OCI-LY1 (cell line): ENCODE data around the gene SP8.

Experiments used
- H2AFZ ChIP-seq: fragments of 200-600 bp; sonication (generic), shearing (Covaris generic); 2 replicates; pipeline ENCODE4 v1.6.0; 2014; ENCODE audit warnings: antibody characterized with exemption, mild to moderate bottlenecking, low read length
- H3F3A ChIP-seq: fragments of 200-600 bp; sonication (generic), shearing (Covaris generic); 2 replicates; pipeline ENCODE4 v1.6.0; 2014; ENCODE audit warnings: mild to moderate bottlenecking, antibody characterized with exemption, low read length, moderate library complexity; ENCODE audit not compliant: insufficient read depth
- H3K27ac ChIP-seq: fragments of 200-600 bp; sonication (generic); 2 replicates; pipeline ENCODE4 v1.5.1; 2014; ENCODE audit warnings: low read length, mixed run types, mild to moderate bottlenecking, low read depth; ENCODE audit not compliant: poor library complexity, severe bottlenecking
- H3K27me3 ChIP-seq: fragments of 200-600 bp; sonication (generic); 2 replicates; pipeline ENCODE4 v1.6.0; 2014; ENCODE audit warnings: antibody characterized with exemption, mild to moderate bottlenecking, low read length, moderate library complexity; ENCODE audit not compliant: insufficient read depth
- H3K36me3 ChIP-seq: fragments of 200-600 bp; sonication (generic); 2 replicates; pipeline ENCODE4 v1.6.1; 2014; ENCODE audit warnings: mild to moderate bottlenecking, antibody characterized with exemption, low read length, moderate library complexity, mixed read lengths; ENCODE audit not compliant: insufficient read depth
- H3K4me1 ChIP-seq: fragments of 200-600 bp; sonication (generic); 2 replicates; pipeline ENCODE4 v1.5.1; 2014; ENCODE audit warnings: mild to moderate bottlenecking, low read length, moderate library complexity; ENCODE audit not compliant: insufficient read depth, severe bottlenecking
- H3K4me2 ChIP-seq: fragments of 200-600 bp; sonication (generic), shearing (Covaris generic); 2 replicates; pipeline ENCODE4 v1.6.1; 2014; ENCODE audit warnings: low read length
- H3K4me3 ChIP-seq: fragments of 200-600 bp; sonication (generic); 2 replicates; pipeline ENCODE4 v1.5.1; 2014; ENCODE audit warnings: low read length, low read depth, mild to moderate bottlenecking, mixed read lengths; ENCODE audit not compliant: poor library complexity, severe bottlenecking
- H3K79me2 ChIP-seq: fragments of 200-600 bp; shearing (Covaris generic); 2 replicates; pipeline ENCODE4 v1.6.1; 2016; ENCODE audit warnings: mixed run types, low read length, mixed read lengths; ENCODE audit not compliant: insufficient read depth
- H3K9ac ChIP-seq: fragments of 200-600 bp; sonication (generic), shearing (Covaris generic); 2 replicates; pipeline ENCODE4 v1.6.1; 2014; ENCODE audit warnings: mild to moderate bottlenecking, low read length, mixed read lengths
- H3K9me2 ChIP-seq: fragments of 200-600 bp; sonication (generic), shearing (Covaris generic); 2 replicates; pipeline ENCODE4 v1.6.1; 2014; ENCODE audit warnings: low read depth, mild to moderate bottlenecking, low read length, mixed read lengths
- H3K9me3 ChIP-seq: fragments of 200-600 bp; shearing (Covaris generic); 2 replicates; pipeline ENCODE4 v1.6.1; 2014; ENCODE audit warnings: low read length, mixed read lengths
- H4K20me1 ChIP-seq: fragments of 200-600 bp; sonication (generic), shearing (Covaris generic); 2 replicates; pipeline ENCODE4 v1.6.0; 2016; ENCODE audit warnings: mild to moderate bottlenecking, low read length; ENCODE audit not compliant: insufficient read depth
- CTCF ChIP-seq: fragments of 200-600 bp; sonication (generic), shearing (Covaris generic); IDR thresholded peaks from 2 replicates; pipeline ENCODE4 v1.5.1; 2017; ENCODE audit warnings: mild to moderate bottlenecking, antibody characterized with exemption, low read length, moderate library complexity, mixed read lengths
- EZH2 ChIP-seq: fragments of 200-600 bp; sonication (generic), shearing (Covaris generic); IDR thresholded peaks from 2 replicates; pipeline ENCODE4 v1.8.0; 2017; ENCODE audit warnings: borderline replicate concordance, mixed run types, mild to moderate bottlenecking, antibody characterized with exemption, low read length, moderate library complexity, mixed read lengths

SP8 gene

GRCh38 chr7:20785157-20786048 lies 1.3 kb downstream of the SP8 start:
- Histone ChIP-seq H3K4me1 (no peaks in the 10 kb centered on the region), H3K9me3 (no peaks in the 10 kb centered on the region), H3K4me2 (no peak overlapping the region), H3K4me3 (no peak overlapping the region), H3K9me2 (no peaks in the 10 kb centered on the region), H2AFZ (no peak overlapping the region), H3K9ac (no peak overlapping the region), H3K79me2 (no peaks in the 10 kb centered on the region), H3K27me3 (no peaks in the 10 kb centered on the region), H3K36me3 (no peaks in the 10 kb centered on the region), H3K27ac (no peak overlapping the region), H3F3A (no peaks in the 10 kb centered on the region), H4K20me1 (no peaks in the 10 kb centered on the region)
- no peak for TF ChIP-seq CTCF
- TF ChIP-seq EZH2 = no peak

- Histone ChIP-seq H3K27me3 (no peaks in the 10 kb centered on the region), H2AFZ (no peak overlapping the region), H3K9me3 (no peaks in the 10 kb centered on the region), H3K79me2 (no peaks in the 10 kb centered on the region), H3K27ac (no peak overlapping the region), H3F3A (no peaks in the 10 kb centered on the region), H3K4me3 (no peak overlapping the region), H3K9ac (no peak overlapping the region), H3K4me1 (no peaks in the 10 kb centered on the region), H4K20me1 (no peaks in the 10 kb centered on the region), H3K9me2 (no peaks in the 10 kb centered on the region), H3K4me2 (no peak overlapping the region), H3K36me3 (no peaks in the 10 kb centered on the region)
- TF ChIP-seq EZH2 = no peak
- TF ChIP-seq CTCF = no peak
Observed at GRCh38 chr7:20784388-20785156, 2.1 kb downstream of the SP8 start.

DNA sequence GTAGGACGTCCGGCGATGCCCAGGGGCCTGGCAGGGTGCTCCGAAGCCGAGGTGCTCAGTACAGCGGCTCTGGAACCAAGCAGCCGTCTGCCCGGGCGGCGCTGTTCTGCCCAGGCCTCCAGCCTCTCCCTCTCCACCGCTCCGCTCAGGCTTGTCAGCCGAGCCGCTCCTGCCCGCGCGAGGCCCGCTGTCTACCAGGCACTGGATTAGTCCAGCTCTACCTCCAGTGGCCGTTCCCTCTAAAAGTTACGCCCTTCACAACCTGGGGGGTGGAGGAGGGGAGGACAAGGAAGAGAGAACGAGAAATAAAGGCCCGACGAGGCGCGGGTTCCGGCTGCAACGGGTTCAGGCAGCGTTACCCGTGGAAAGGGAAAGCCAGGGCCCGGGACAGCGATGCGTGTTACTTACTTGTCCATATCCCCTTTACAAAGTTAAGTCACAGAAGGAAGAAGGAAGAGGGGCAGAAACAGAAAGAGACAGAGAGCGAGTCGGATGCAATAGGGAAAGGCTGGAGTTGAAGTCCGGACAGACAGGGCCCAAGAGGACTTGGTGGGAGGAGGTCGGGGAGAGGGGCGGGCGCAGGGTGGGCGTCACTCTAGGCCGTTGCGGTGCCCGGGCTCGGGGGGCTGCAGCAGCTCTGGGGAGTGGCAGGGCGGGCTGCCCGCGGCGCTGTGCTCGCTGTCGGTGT lies 2.8 kb downstream of the SP8 start:
- Histone ChIP-seq H3K9me3 (no peaks in the 10 kb centered on the region), H3F3A (no peaks in the 10 kb centered on the region), H2AFZ (no peak overlapping the region), H3K79me2 (no peaks in the 10 kb centered on the region), H3K4me3 (no peak overlapping the region), H3K4me2 (no peak overlapping the region), H3K36me3 (no peaks in the 10 kb centered on the region), H3K9ac (no peak overlapping the region), H3K9me2 (no peaks in the 10 kb centered on the region), H3K27ac (no peak overlapping the region), H3K4me1 (no peaks in the 10 kb centered on the region), H3K27me3 (no peaks in the 10 kb centered on the region), H4K20me1 (no peaks in the 10 kb centered on the region)
- no peak for TF ChIP-seq EZH2
- no peak for TF ChIP-seq CTCF
